Adipocyte (in vitro differentiated cells): Measurements from ENCODE around the gene ARL14.

Experiments
- DNase-seq: peaks from one replicate; pipeline ENCODE4 v3.0.0-alpha.2; 2015; ENCODE audit warnings: low read depth
- H3K27me3 ChIP-seq: replicated peaks from 2 replicates; pipeline ENCODE4 v1.7.0; 2013; ENCODE audit warnings: mild to moderate bottlenecking, low read length, moderate library complexity; ENCODE audit not compliant: control insufficient read depth, insufficient read depth
- H3K36me3 ChIP-seq: 2 replicates; pipeline ENCODE4 v1.7.0; 2013; ENCODE audit warnings: low read length, mild to moderate bottlenecking, moderate library complexity; ENCODE audit not compliant: control insufficient read depth, insufficient read depth, severe bottlenecking
- H3K4me1 ChIP-seq: 2 replicates; pipeline ENCODE4 v1.7.0; 2013; ENCODE audit warnings: mild to moderate bottlenecking, low read length, moderate library complexity; ENCODE audit not compliant: control insufficient read depth, insufficient read depth
- H3K4me3 ChIP-seq: 2 replicates; pipeline ENCODE4 v1.7.0; 2013; ENCODE audit warnings: mild to moderate bottlenecking, low read length, moderate library complexity
- H3K9ac ChIP-seq: 2 replicates; pipeline ENCODE4 v1.7.0; 2013; ENCODE audit warnings: mild to moderate bottlenecking, low read length, moderate library complexity
- H3K9me3 ChIP-seq: 2 replicates; pipeline ENCODE4 v1.7.0; 2013; ENCODE audit warnings: mild to moderate bottlenecking, low read length, moderate library complexity; ENCODE audit not compliant: control insufficient read depth

ARL14 gene

GRCh38 chr3:160676547-160677303 lies at the start of gene ARL14:
TSS of gene ARL14 (plus strand) at chr3:160677160. CDS start at chr3:160677347, 187 bp downstream.
- Histone ChIP-seq H3K4me3 (no peak within 1 kb of the TSS), H3K36me3 (no peaks in the 10 kb centered on the region), H3K9me3 (no peaks in the 10 kb centered on the region), H3K9ac (no peak within 1 kb of the TSS), H3K27me3 (peaks cover 4% of the 10 kb centered on the region), H3K4me1 (peaks cover 7% of the 10 kb centered on the region)
- peak; percentile 25 for DNase-seq

- Histone ChIP-seq H3K36me3 (no peaks in the 10 kb centered on the region), H3K27me3 (no peaks in the 10 kb centered on the region), H3K9me3 (no peaks in the 10 kb centered on the region), H3K4me1 (no peaks in the 10 kb centered on the region), H3K4me3 (no peak overlapping the region), H3K9ac (no peak overlapping the region)
- no peak for DNase-seq
Observed at GRCh38 chr3:160629491-160629890, 47.5 kb upstream of the ARL14 start.

- H3K27me3 ChIP-seq: no peaks in the 10 kb centered on the region
- no peaks in the 10 kb centered on the region for H3K9me3 ChIP-seq
- no peaks in the 10 kb centered on the region for H3K4me1 ChIP-seq
- H3K9ac ChIP-seq: no peak overlapping the region
- no peak overlapping the region for H3K4me3 ChIP-seq
- no peaks in the 10 kb centered on the region for H3K36me3 ChIP-seq
- no peak for DNase-seq
Observed at GRCh38 chr3:160633361-160634083, 43.4 kb upstream of the ARL14 start.

- no peaks in the 10 kb centered on the region for H3K4me1 ChIP-seq
- no peak overlapping the region for H3K9ac ChIP-seq
- no peaks in the 10 kb centered on the region for H3K36me3 ChIP-seq
- no peak for DNase-seq
- H3K9me3 ChIP-seq: no peaks in the 10 kb centered on the region
- no peaks in the 10 kb centered on the region for H3K27me3 ChIP-seq
- H3K4me3 ChIP-seq: no peak overlapping the region
Observed at GRCh38 chr3:160635213-160635612, 41.7 kb upstream of the ARL14 start.

GRCh38 chr3:160637086-160637485 lies 39.9 kb upstream of the ARL14 start:
- DNase-seq: no peak
- H3K36me3 ChIP-seq: no peaks in the 10 kb centered on the region
- peaks cover 7% of the 10 kb centered on the region for H3K4me1 ChIP-seq
- H3K9me3 ChIP-seq: no peaks in the 10 kb centered on the region
- H3K4me3 ChIP-seq: no peak overlapping the region
- H3K9ac ChIP-seq: no peak overlapping the region
- no peaks in the 10 kb centered on the region for H3K27me3 ChIP-seq

- peaks cover 9% of the 10 kb centered on the region for H3K4me1 ChIP-seq
- no peaks in the 10 kb centered on the region for H3K27me3 ChIP-seq
- no peaks in the 10 kb centered on the region for H3K9me3 ChIP-seq
- H3K36me3 ChIP-seq: no peaks in the 10 kb centered on the region
- no peak for DNase-seq
- H3K4me3 ChIP-seq: no peak overlapping the region
- H3K9ac ChIP-seq: no peak overlapping the region
Observed at GRCh38 chr3:160638184-160638583, 38.8 kb upstream of the ARL14 start.

GRCh38 chr3:160641665-160642309 lies 35.2 kb upstream of the ARL14 start:
- Histone ChIP-seq H3K36me3 (no peaks in the 10 kb centered on the region), H3K4me3 (no peak overlapping the region), H3K27me3 (no peaks in the 10 kb centered on the region), H3K9me3 (no peaks in the 10 kb centered on the region), H3K9ac (peak overlapping the region; percentile 15), H3K4me1 (peaks cover 9% of the 10 kb centered on the region)
- no peak for DNase-seq

GRCh38 chr3:160643994-160644393 lies 33.0 kb upstream of the ARL14 start:
- no peak overlapping the region for H3K9ac ChIP-seq
- no peak overlapping the region for H3K4me3 ChIP-seq
- H3K36me3 ChIP-seq: no peaks in the 10 kb centered on the region
- no peaks in the 10 kb centered on the region for H3K27me3 ChIP-seq
- H3K9me3 ChIP-seq: no peaks in the 10 kb centered on the region
- H3K4me1 ChIP-seq: peaks cover 9% of the 10 kb centered on the region
- no peak for DNase-seq

- peaks cover 9% of the 10 kb centered on the region for H3K4me1 ChIP-seq
- H3K27me3 ChIP-seq: no peaks in the 10 kb centered on the region
- H3K9me3 ChIP-seq: no peaks in the 10 kb centered on the region
- H3K9ac ChIP-seq: no peak overlapping the region
- H3K36me3 ChIP-seq: no peaks in the 10 kb centered on the region
- no peak for DNase-seq
- H3K4me3 ChIP-seq: no peak overlapping the region
Observed at GRCh38 chr3:160644491-160644890, 32.5 kb upstream of the ARL14 start.

GRCh38 chr3:160648701-160649100 lies 28.3 kb upstream of the ARL14 start:
- H3K4me3 ChIP-seq: no peak overlapping the region
- no peak overlapping the region for H3K9ac ChIP-seq
- H3K27me3 ChIP-seq: no peaks in the 10 kb centered on the region
- no peaks in the 10 kb centered on the region for H3K36me3 ChIP-seq
- DNase-seq: no peak
- no peaks in the 10 kb centered on the region for H3K9me3 ChIP-seq
- no peaks in the 10 kb centered on the region for H3K4me1 ChIP-seq

- Histone ChIP-seq H3K4me1 (no peaks in the 10 kb centered on the region), H3K27me3 (no peaks in the 10 kb centered on the region), H3K9me3 (no peaks in the 10 kb centered on the region), H3K36me3 (no peaks in the 10 kb centered on the region), H3K4me3 (no peak overlapping the region), H3K9ac (no peak overlapping the region)
- DNase-seq: no peak
Observed at GRCh38 chr3:160649596-160649995, 27.4 kb upstream of the ARL14 start.
